NCI-H526 treated with DMSO at 0.1 percent for 48 hours (cell line): ENCODE measurements around the gene COG3.

Source experiments
- DNase-seq: peaks from one replicate; lab custom pipeline; 2025; lab: John Stamatoyannopoulos, UW

The COG3 gene

DNA sequence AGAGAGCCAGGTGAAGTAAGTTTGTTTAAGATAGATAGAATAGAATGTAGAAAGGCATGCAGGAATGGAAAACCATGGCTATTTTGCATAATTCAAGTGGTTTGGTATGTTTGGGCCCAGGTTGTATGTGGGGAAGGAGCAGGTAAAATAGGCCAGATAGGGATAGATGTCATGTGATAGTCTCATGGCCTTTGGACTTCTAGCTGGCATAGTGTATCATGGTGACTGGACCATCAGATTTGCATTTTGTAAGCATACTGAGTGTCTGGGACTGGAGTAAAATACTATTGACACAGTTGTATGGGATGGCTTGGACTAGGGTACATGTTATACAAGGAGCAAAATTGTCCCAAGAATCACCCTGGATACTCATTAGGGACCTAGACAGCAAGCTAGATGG lies 38.9 kb downstream of the COG3 start:
- peak; percentile 6 for DNase-seq

DNA sequence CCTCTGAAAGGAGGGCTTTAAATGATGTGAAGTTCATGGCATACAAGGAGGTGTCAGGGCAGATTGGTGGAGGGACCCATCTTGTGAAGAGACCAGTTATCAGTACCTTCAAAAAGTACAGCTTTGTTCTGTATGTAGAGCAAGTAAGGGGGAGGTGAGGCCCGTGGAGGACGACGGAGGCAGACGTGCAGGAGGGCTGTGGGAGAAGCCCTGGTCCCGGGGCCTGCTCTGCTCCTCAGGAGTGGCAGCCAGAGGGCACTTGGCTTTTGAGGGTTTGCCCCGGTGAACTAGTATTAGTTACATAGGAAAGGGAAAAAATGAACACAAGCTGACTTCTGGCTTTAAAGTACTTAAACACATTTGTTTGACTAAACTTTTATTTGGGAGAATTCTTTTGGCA lies 42.1 kb downstream of the COG3 start:
- no peak for DNase-seq

DNA sequence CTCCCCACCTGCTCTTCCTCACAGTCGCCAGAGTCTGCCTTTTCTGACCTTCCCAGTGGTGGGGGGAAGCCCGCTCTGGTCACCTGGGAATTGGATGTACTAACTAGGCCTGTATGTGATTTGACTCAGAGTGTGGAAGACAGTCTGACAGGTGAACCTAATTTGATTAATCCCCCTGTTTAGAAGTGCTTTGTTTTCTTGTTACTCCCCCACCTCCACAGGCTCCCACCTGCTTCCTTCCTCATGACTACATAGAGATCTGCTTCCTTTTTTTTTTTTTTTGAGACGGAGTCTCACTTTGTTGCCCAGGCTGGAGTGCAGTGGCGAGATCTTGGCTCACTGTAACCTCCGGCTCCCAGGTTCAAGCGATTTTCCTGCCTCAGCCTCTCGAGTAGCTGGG lies 44.0 kb downstream of the COG3 start:
- peak; percentile 24 for DNase-seq

DNA sequence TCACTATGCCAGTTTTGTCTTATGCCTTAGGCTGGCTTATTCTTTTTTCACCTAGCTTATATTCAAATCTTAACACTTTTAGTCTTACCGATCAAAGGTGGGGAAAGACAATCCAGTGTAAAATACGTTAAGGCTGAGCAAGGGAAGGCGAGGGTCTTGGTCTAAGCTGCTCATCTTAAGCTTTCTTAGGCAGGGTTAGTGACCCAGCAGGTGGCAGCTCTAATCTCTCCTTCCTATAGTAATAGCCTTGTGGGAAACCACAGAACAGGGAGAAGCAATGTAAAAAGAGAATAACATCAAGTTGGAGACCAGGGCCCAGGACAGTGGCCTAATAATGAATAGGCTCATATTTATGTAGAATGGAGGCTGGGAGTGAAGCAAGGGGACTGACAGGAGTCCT lies 45.9 kb downstream of the COG3 start:
- DNase-seq: no peak

DNA sequence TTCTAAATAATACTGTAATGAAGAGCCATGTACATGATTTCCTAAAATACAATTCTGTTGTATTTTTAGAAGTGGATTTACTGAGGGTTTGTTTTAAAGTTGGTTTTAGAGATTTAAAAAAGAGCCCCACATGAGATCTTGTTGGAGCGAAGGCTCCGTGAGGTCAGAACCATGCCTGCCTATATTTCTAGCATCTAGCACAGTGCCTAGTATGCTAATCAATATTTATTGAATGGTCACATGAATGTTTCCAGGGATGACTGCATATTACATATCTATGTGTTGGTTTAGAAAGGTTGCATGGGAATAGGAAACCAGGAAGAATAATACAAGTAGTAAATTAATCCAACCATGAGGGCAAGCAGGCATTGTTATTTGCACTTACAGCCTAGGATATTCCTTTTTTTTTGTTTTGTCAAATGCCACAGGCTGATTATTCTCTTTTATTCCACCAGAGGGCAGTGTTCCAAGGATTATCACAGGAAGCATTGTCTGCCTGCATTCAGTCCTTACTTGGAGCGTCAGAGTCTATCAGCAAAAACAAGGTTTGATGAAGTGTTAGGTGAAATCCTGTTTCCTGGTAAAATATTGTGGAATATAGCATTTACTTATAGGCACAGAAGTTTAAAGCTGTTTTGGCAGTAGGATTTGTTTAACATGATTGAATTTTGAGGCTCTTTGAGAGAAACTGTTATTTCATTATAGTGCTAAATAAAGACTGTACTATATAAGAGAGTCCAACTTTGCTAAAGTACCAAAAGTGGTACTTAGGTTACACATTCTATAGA lies 46.8 kb downstream of the COG3 start:
- DNase-seq: peak; percentile 62

DNA sequence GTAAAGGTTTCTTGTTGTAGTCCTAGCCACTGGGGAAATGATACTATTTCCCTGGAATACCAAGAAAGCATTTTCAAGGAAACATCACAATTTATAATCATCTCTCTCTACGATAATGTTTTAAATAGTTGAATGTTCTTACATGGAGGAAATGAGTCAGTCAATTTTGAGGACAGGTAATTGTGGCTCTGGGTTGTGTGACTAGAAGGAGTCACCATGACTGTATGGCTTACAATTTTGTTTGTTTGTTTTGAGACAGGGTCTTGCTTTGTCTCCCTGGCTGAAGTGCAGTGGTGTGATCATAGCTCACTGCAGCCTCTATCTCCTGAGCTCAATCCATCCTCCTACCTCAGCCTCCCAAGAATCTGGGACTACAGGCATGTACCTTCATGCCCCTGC lies 47.4 kb downstream of the COG3 start:
- no peak for DNase-seq

DNA sequence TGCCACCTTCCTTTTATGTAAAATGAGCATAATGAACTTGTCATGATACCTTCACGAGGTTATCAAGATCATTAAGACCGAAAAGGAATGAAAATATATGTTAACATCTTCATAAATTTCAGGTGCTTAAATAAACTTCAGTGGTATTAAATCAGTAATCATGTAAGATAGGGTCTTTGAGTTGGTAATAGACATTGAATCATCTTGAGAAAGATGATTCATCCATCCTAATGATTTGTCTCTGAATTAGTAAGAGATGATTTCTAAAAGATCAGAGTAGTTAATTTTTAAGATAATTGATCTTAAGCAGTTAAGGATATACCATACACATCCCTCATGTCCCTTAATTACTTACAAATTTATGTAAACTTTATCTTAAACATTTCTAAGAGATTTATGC lies 52.0 kb downstream of the COG3 start:
- DNase-seq: no peak

DNA sequence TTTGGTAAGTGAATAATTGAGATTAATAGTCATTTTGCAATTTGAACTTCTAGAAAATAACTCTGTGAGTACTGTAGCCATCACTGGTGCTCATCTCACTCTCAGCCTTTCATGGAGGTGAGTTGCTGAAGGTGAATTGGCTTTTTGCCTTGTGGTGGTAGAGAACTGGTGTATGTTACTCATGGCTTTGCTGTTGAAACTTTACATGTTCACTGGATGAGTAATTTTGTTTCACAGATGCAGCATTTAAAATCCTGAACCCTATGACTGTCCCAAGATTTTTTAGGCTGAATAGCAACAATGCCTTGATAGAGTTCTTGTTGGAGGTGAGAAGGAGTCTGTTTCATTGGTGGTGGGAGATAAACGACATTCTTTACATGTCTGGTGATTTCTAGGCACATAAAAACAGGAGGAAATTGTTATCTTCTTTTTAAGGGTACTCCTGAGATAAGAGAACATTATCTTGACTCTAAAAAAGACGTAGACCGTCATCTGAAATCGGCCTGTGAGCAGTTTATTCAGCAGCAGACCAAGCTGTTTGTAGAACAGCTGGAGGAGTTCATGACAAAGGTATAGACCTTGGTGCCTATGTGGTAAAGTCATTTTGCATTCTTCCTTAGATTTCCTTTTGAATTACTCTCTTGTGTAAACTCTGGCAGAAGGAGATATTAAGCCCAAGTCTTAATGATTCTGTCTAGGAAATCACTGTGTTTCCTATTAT lies 53.9 kb downstream of the COG3 start:
- DNase-seq: no peak

DNA sequence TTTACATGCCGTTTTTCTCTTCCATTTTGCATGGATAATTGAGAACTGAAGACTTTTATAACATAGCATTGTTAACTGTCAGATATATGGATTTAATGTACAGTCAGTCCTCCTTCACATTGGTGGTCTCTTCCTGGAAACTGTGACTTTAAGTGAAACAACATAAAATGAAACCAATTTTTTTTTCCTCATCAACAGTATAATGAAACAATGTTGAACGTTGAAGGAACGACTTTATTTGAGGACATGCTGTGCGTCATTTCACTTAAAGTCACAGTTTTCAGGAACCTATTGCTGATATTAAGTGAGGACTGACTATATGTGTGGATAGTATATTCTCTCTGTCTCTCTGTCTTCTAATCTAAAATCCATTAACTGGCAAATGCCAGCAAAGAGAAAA lies 54.8 kb downstream of the COG3 start:
- no peak for DNase-seq

DNA sequence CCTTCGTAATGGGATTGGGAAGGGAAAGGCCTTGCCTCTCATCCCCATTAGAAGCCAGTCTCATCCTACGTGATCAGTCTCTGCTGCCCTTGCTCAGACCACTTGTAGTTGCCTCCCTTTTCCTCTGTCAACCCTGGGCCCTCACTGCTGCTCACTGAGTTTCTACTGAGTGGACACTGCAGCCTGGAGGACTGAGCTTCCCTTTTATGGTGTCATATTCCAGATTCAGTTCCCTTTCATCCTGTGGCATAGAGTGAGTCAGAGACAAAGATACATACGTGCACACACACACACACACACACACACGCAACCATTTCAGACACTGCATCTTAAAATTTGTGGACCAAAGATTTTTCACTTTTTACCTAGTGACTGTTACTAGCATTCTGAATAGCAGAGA lies 56.6 kb downstream of the COG3 start:
- DNase-seq: no peak

DNA sequence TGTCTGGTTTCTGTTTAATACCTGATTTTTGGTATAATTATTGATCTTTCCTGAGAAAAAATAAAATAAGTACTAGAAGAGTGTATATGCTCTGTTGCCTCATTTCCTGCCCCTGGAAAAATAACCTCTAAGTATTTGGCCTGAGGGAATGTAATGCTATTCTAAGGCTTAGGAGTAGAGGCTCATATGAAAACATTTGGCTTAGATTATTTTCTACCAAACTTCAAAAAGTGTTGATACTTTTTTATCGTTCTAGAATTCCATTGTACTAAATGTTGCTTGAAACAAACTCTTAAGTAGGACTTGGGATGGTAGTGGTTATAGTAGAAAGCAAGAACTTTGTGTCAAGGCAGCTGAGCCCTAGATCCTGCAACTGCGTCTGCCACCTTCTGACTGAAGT lies 57.8 kb downstream of the COG3 start:
- no peak for DNase-seq

DNA sequence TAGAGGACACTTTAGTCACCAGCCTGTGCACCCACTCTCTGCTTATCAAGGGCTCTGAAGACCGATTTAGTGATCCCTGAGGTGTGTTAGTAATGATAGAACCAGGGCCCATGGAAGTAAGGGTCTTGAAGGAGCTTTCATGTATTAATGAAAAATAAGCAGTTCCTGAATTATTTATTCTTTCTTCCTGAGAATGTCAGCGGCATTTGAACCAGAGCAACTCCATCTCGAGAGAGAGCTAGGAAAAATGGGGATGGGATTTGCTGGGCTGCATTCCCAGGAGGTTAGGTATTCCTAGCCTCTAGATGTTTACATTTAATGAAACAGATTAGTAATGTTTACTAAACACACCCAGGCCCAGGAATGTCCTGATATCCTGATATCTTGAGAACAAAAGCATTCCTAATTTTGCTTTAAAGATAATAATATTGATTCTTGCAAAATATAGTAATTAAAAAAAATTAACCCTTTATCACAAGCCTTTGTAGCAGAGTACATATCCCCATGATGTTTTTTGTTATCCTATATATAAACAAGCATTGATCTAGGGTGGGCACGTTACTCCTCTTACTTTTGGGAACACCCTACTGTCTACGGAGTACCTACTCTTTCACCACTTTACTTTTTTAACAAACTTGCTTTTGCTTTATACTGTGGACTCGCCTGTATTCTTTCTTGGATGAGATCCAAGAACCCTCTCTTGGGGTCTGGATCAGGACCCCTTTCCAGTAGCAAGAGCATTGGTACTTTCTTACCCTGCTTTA lies 63.1 kb downstream of the COG3 start:
- DNase-seq: no peak

DNA sequence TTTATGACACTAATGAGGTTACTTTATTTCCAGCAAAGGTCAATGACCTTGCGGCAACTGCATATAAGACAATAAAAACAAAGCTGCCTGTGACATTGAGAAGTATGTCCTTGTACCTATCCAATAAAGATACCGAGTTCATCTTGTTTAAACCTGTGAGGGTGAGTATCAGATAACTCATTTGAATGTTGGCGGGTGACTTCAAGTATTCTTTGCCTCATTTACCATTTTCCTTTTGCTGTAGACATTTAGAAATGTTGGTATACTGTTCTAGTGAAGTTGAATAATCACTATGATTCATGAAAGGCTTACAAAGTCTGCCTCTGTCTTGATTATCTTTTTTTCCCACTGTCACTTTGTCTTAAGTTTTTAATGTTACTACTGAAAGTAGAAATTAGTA lies 65.0 kb downstream of the COG3 start:
- no peak for DNase-seq

DNA sequence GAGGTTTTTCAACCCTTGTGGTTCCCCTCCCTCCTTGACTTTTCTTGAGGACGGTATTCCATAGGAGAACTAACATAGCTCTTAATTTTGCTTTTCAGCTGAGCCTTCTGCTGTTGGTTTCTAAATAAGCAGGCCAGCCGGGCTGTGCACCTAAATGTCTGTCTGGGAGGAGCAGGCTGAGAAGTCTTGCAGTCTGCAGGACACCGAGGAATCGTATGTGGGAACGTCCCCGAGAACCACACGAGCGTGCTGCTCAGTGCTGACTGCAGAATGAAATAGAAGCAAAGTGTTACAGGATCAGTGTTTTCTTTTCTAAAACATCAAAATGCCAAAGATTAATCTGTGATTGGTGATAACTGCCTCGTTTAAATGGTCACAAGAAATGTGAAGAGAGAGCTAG lies 69.9 kb downstream of the COG3 start:
- no peak for DNase-seq

DNA sequence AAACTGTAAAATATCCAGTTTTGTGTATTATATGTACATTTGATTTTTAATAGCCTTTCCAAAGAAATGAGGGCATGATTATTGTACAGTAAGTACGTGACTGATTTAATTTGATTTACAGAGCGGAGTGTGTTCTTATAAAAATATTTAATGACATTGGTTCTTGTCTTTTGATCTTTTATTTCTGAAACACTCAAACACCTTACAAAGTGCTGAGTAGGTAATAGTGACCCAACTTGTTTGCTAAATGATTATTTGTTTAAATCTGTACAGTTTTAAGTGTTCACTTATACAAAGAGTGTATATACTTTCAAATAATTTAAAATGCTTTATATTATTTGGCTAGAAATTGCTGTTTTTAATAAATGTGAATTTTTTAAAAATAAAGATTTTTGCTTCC lies 71.5 kb downstream of the COG3 start:
- DNase-seq: no peak

DNA sequence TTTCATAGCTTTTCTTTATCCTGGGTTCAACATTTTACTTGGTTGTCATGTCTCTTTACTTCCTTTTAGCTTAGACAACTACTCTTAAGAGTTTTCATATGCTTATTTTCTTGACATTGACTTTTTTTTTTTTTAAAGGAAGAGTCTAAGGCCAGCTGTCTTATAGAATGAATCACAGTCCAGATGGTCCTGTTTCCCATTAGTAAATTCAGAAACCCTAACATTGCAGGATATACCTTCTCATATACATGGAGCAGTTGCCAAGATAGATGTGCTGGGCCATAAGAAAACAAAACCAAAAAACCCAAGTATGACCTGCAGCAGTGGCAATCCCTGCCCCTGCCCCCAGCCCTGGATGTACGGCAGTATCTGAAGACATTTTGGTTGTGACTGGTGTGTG lies 72.8 kb downstream of the COG3 start:
- DNase-seq: no peak

DNA sequence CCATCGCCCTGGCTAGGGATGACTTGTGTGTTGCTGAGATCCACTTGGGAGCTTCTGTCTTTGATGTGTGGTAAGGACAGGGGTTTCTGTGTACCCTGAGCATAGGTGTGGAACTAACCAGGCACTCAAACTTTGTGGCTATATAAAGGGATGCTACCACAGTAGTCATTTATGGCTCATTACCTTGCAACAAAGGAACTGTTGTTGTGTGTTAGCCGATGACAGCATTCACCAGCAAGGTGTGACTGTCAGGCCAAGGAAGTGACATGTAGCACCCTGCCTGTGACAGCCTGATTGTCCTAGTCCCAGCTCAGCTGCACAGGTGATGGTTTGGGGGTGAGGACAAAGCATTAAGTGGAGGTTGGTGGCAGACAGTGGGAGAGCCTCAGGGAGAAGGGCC lies 73.6 kb downstream of the COG3 start:
- DNase-seq: peak; percentile 73

DNA sequence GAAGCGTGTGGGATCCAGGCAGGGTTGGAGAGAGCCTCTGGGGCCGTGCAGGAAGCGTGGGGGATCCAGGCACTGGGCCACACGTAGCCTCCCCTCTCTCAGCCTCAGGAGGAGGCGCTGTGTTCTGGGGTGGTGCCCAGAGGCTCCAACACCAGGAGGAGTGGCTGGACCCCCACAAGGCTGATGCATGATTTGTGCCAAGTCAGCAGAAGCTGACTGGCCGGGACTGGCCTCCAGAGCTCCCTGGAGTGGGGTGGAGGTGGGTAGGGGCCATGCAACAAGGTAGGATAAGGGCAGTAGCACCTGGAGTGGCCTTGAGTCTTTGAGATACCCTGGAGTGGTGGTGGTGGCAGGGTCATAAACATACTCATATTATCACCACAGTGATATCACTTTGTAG lies 75.5 kb downstream of the COG3 start:
- DNase-seq: no peak

DNA sequence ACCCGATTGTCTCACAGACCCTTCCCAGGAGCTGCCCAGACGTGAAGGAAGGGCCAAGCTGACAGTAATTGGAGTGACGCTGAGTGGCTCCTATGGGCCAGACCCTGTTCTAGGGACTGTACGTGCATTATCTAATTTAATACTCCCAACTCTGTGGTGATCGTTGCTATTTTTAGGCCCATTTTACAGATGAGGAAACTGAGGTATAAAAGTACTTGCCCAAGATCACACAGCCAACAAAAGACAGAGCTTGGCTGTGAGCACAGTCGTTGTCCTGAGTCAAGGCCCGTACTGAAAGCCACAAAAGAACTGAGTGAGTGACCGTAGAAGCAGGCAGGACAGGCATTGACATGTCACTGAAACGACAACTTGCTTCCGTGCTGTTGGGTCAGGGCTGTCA lies 76.1 kb downstream of the COG3 start:
- no peak for DNase-seq

DNA sequence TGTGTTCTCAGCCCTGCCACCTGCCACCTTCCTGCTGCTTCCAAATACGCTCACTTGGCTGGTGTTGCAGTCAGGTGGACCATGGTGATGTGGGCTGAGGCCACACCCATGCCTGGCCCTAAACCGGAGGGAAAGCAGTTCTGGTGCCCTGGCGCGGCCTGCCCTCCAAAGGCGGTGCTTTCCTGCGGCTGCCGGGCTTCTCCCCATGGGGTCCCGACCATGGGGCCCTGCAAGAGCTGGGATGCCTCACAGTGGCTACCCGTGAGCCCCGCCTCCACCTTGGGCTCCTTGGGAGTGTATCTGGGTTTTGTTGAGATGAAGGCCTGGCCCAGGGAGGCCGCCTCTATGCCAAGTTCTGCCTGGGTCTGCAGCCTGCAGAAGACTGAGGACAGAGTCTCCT lies 77.1 kb downstream of the COG3 start:
- DNase-seq: no peak

DNA sequence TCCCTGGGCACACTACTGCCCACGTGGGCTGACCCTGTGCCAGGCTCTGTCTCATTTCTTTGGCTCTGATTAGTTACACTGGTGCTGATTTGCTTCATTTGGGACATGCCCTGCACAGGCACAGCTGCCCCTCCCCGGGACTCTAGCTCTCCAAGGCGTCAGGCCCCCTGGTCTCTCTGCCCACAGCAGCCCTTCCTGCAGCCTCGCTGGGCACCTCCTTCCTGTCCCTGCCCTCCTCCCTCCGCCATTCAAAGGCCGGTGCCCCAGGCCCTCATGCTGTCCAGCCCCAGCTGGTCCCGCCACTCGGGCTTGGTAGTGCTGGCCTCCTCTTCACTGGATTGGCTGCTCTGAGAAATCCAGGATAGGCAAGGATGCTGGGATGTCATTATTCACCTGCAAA lies 77.7 kb downstream of the COG3 start:
- no peak for DNase-seq

DNA sequence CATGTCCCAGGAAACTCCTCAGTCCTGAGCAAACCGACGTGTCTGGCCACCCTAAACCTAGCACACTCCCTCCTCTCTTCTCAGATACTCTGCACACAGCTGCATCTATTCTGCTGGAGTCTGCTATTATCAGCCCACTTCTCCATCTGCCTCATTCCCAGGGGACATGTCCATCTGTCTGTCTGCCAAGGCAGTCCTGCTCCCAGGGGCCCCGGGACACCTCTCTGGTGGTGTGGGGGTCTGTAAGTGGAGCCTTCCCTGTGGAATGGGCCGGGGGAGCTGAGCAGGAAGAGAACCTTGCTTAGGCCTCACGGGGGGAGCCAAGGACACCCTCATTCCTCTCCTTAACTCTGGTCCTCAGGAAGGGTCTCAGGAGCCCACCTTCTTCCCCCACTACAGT lies 78.1 kb downstream of the COG3 start:
- DNase-seq: no peak

DNA sequence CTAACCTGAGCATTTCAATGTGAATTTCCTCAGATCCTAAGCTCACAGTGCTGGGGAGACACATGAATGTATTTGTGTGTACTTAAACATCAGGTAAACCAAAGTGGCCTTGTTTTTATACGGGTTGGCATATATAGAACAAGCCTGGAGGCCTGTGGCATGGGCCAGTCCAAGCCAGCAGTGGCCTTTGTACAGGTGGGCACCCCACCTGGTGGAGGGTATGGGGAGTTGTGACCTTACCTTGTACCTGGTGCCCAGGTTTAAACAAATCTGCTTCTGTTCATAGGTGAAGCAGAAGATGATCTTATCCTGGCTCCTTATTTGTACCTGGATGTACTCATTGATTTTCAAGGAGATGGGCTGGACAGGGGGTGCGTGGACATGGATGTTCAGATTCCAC lies 79.8 kb downstream of the COG3 start:
- DNase-seq: no peak
